ENCODE data around the gene SKAP2. TPM values are rescaled to one million over a fixed set of nuclear protein-coding genes. Genes with fewer than 3 reads are reported as not detected.

SKAP2 gene
- total RNA-seq, 1 donor from 2014 or later: 46.4 TPM

GRCh38 chr7:26673858-26674257, 190.5 kb downstream of the SKAP2 start:
- TF ChIP-seq CTCF (IDR thresholded peaks at IDR 0.05; ENCODE audit: unreplicated experiment): no peak
- no peaks in the 10 kb centered on the region for H3K27me3 Mint-ChIP-seq
- no peaks in the 10 kb centered on the region for H3K9me3 Mint-ChIP-seq (ENCODE audit: low read depth)
- no peak overlapping the region for H3K27ac Mint-ChIP-seq
- H3K36me3 Mint-ChIP-seq (ENCODE audit: insufficient read depth): no peaks in the 10 kb centered on the region
- H3K4me3 Mint-ChIP-seq (ENCODE audit: low read depth): no peak overlapping the region
- DNase-seq (ENCODE audit: low spot score, unreplicated experiment): no peak
- H3K4me1 Mint-ChIP-seq (ENCODE audit: low read depth): peaks cover 1% of the 10 kb centered on the region

- no peak overlapping the region for H3K4me3 Mint-ChIP-seq (ENCODE audit: low read depth)
- peaks cover 1% of the 10 kb centered on the region for H3K4me1 Mint-ChIP-seq (ENCODE audit: low read depth)
Measured at GRCh38 chr7:26673271-26673670, 191.1 kb downstream of the SKAP2 start.

GRCh38 chr7:26670841-26671240, 193.5 kb downstream of the SKAP2 start:
- Mint-ChIP-seq H3K36me3 (ENCODE audit: insufficient read depth) (no peaks in the 10 kb centered on the region), H3K9me3 (ENCODE audit: low read depth) (no peaks in the 10 kb centered on the region), H3K27ac (no peak overlapping the region), H3K27me3 (no peaks in the 10 kb centered on the region), H3K4me3 (ENCODE audit: low read depth) (no peak overlapping the region), H3K4me1 (ENCODE audit: low read depth) (peaks cover 4% of the 10 kb centered on the region)
- TF ChIP-seq CTCF (IDR thresholded peaks at IDR 0.05; ENCODE audit: unreplicated experiment): no peak
- no peak for DNase-seq (ENCODE audit: low spot score, unreplicated experiment)

More at GRCh38 chr7:26673271-26673670, 191.1 kb downstream of the SKAP2 start:
- no peak overlapping the region for H3K27ac Mint-ChIP-seq
- H3K36me3 Mint-ChIP-seq (ENCODE audit: insufficient read depth): no peaks in the 10 kb centered on the region
- no peaks in the 10 kb centered on the region for H3K27me3 Mint-ChIP-seq
- no peaks in the 10 kb centered on the region for H3K9me3 Mint-ChIP-seq (ENCODE audit: low read depth)
- no peak for TF ChIP-seq CTCF (IDR thresholded peaks at IDR 0.05; ENCODE audit: unreplicated experiment)
- no peak for DNase-seq (ENCODE audit: low spot score, unreplicated experiment)

- Mint-ChIP-seq H3K27me3 (no peaks in the 10 kb centered on the region), H3K9me3 (ENCODE audit: low read depth) (no peaks in the 10 kb centered on the region), H3K36me3 (ENCODE audit: insufficient read depth) (no peaks in the 10 kb centered on the region), H3K27ac (no peak overlapping the region), H3K4me1 (ENCODE audit: low read depth) (peaks cover 4% of the 10 kb centered on the region), H3K4me3 (ENCODE audit: low read depth) (no peak overlapping the region)
- TF ChIP-seq CTCF (IDR thresholded peaks at IDR 0.05; ENCODE audit: unreplicated experiment): no peak
- DNase-seq (ENCODE audit: low spot score, unreplicated experiment): no peak
Measured at GRCh38 chr7:26670290-26670689, 194.1 kb downstream of the SKAP2 start.

- no peak overlapping the region for H3K27ac Mint-ChIP-seq
- no peaks in the 10 kb centered on the region for H3K27me3 Mint-ChIP-seq
- no peaks in the 10 kb centered on the region for H3K9me3 Mint-ChIP-seq (ENCODE audit: low read depth)
- no peak for DNase-seq (ENCODE audit: low spot score, unreplicated experiment)
- H3K4me3 Mint-ChIP-seq (ENCODE audit: low read depth): no peak overlapping the region
- no peaks in the 10 kb centered on the region for H3K36me3 Mint-ChIP-seq (ENCODE audit: insufficient read depth)
- H3K4me1 Mint-ChIP-seq (ENCODE audit: low read depth): peaks cover 4% of the 10 kb centered on the region
- no peak for TF ChIP-seq CTCF (IDR thresholded peaks at IDR 0.05; ENCODE audit: unreplicated experiment)
Measured at GRCh38 chr7:26668821-26669220, 195.6 kb downstream of the SKAP2 start.
